AG09309 (cell line): ENCODE data around the gene TMPRSS9.
"Not testable (repeated sequence)": the region's sequence is repeated elsewhere in the genome, so short reads cannot be mapped to it uniquely, and the experiment has no call there.

Experiments
- DNase-seq: peaks from one replicate; pipeline ENCODE4 v3.0.0-alpha.2; 2010; ENCODE audit warnings: low read depth
- H3K4me3 ChIP-seq: 2 replicates; pipeline ENCODE4 v1.5.1; 2011; ENCODE audit warnings: mild to moderate bottlenecking, low read depth, low read length, moderate library complexity; ENCODE audit not compliant: control insufficient read depth
- TF ChIP-seq, protein P1 (sequence below): IDR thresholded peaks from 2 replicates; pipeline ENCODE4 v1.5.1; 2011; ENCODE audit warnings: mild to moderate bottlenecking, low read depth, low read length, inconsistent platforms; ENCODE audit not compliant: insufficient read depth, control insufficient read depth; ENCODE audit errors: missing control alignments

TMPRSS9 gene

GRCh38 chr19:2391118-2391725 lies 31.2 kb downstream of the TMPRSS9 start:
- DNase-seq, result no peak
- no peak overlapping the region for H3K4me3 ChIP-seq
- TF ChIP-seq, protein P1, sequence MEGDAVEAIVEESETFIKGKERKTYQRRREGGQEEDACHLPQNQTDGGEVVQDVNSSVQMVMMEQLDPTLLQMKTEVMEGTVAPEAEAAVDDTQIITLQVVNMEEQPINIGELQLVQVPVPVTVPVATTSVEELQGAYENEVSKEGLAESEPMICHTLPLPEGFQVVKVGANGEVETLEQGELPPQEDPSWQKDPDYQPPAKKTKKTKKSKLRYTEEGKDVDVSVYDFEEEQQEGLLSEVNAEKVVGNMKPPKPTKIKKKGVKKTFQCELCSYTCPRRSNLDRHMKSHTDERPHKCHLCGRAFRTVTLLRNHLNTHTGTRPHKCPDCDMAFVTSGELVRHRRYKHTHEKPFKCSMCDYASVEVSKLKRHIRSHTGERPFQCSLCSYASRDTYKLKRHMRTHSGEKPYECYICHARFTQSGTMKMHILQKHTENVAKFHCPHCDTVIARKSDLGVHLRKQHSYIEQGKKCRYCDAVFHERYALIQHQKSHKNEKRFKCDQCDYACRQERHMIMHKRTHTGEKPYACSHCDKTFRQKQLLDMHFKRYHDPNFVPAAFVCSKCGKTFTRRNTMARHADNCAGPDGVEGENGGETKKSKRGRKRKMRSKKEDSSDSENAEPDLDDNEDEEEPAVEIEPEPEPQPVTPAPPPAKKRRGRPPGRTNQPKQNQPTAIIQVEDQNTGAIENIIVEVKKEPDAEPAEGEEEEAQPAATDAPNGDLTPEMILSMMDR, result peak; percentile 76

DNA sequence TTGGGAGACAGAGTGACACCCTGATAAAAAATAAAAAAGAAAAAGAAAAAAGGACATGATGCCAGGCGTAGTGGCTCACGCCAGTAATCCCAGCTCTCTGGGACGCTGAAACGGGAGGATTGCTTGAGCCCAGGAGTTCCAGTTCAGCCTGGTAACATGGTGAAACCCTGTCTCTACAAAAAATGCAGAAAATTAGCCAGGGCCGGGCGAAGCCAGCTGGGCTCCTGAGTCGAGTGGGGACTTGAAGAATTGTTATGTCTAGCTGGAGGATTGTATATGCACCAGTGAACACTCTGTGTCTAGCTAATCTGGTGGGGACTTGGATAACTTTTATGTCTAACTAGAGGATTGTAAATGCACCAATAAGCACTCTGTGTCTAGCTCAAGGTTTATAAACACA lies 32.3 kb downstream of the TMPRSS9 start:
- no peak for DNase-seq
- TF ChIP-seq, protein P1, result no peak
- H3K4me3 ChIP-seq, result no peak overlapping the region

- not testable (repeated sequence) for H3K4me3 ChIP-seq, DNase-seq
Observed at GRCh38 chr19:2392899-2393298, 32.8 kb downstream of the TMPRSS9 start.

- TF ChIP-seq, protein P1, result no peak
- DNase-seq, result no peak
- H3K4me3 ChIP-seq, result no peak overlapping the region
Observed at GRCh38 chr19:2394054-2394441, 34.0 kb downstream of the TMPRSS9 start.

DNA sequence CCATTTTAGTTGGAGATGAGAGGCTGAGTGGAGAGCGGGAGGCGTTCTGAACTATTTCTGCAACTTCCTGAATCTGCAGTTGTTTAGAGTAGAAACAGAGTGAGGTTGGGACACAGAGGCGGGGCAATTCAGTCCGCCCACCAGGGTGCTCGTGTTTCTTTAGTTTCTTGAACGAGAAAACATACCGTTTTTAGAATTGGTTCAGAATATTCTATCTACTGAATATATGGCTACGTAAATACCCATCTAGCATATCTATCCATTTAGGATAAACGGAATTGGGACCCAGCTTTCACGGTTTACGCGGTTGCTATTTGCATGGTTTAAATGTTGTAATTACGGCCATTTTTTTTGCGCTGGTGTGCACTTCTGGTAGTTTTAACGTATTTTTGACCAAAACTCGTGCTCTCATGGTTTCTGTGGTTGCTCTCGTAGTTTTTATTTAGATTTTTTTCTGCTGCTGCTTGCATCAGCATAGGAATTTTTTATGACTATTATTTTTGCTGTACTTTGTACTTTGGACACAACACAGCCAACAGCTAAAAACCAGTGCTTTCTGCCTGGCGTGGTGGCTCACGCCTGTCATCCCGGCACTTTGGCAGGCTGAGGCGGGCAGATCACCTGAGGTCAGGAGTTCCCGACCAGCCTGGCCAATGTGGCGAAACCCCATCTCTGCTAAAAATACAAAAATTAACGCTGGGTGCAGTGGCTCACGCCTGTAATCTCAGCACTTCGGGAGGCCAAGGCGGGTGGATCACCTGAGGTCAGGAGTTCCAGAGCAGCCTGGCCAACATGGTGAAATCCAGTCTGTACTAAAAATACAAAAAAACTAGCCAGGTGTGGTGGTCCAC lies 34.6 kb downstream of the TMPRSS9 start:
- TF ChIP-seq, protein P1, result no peak
- no peak for DNase-seq
- H3K4me3 ChIP-seq, result no peak overlapping the region

DNA sequence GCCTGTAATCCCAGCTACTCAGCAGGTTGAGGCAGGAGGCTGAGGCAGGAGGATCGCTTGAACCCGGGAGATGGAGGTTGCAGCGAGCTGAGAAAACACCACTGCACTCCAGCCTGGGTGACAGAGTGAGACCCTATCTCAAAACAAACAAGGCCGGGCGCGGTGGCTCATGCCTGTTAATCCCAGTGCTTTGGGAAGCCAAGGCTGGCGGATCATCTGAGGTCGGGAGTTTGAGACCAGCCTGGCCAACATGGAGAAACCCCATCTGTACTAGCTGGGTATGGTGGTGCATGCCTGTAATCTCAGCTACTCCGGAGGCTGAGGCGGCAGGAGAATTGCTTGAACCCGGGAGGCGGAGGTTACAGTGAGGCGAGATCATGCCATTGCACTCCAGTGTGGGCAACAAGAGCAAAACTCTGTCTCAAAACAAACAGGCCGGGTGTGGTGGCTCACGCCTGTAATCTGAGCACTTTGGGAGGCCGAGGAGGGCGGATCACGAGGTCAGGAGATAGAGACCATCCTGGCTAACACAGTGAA lies 35.3 kb downstream of the TMPRSS9 start:
- DNase-seq, H3K4me3 ChIP-seq: not testable (repeated sequence)

- not testable (repeated sequence) for H3K4me3 ChIP-seq, DNase-seq
Observed at GRCh38 chr19:2397173-2397572, 37.1 kb downstream of the TMPRSS9 start.

- H3K4me3 ChIP-seq, result no peak overlapping the region
- no peak for DNase-seq
- TF ChIP-seq, protein P1, result no peak
Observed at GRCh38 chr19:2398735-2399305, 38.8 kb downstream of the TMPRSS9 start.
